Measurements from ENCODE around the gene KRT81.

KRT81 gene

DNA sequence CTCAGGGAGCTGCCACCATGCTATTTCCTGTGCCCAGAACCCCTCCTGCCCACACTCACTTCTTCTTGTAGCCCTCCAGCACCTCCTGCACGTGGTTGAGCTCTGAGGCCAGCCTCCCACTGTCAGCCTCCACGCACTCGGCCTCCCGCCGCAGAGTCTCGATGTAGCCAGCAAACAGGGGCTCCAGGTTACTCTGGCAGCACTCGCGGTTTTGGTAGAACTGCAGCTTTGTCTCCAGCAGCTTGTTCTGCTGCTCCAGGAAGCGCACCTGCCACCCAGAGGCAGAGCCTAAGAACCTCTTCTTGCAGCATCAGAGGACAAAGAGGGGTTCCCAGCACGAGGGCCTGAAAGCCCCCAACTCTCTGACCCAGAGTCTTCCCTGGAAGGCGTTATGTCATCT is 27.8 kb upstream of the KRT81 start:
- Histone ChIP-seq H4K20me1 (ENCODE audit: insufficient read depth, low read length) (no peaks in the 10 kb centered on the region), H3K4me1 (ENCODE audit: insufficient read depth, low read length, severe bottlenecking) (no peaks in the 10 kb centered on the region), H3K9me3 (ENCODE audit: low read length) (no peaks in the 10 kb centered on the region), H3F3A (ENCODE audit: insufficient read depth, low read length) (no peaks in the 10 kb centered on the region), H3K9ac (ENCODE audit: low read length) (no peak overlapping the region), H2AFZ (ENCODE audit: low read length) (no peak overlapping the region), H3K4me3 (ENCODE audit: low read depth, low read length, poor library complexity, severe bottlenecking) (no peak overlapping the region), H3K27ac (ENCODE audit: low read depth, low read length, poor library complexity, severe bottlenecking) (no peak overlapping the region), H3K9me2 (ENCODE audit: low read depth, low read length) (no peaks in the 10 kb centered on the region), H3K36me3 (ENCODE audit: insufficient read depth, low read length) (no peaks in the 10 kb centered on the region), H3K79me2 (ENCODE audit: insufficient read depth, low read length) (no peaks in the 10 kb centered on the region), H3K4me2 (ENCODE audit: low read length) (no peak overlapping the region), H3K27me3 (ENCODE audit: insufficient read depth, low read length) (peaks cover 15% of the 10 kb centered on the region; the same call in 1 of the 2 replicates)
- TF ChIP-seq, protein P1, sequence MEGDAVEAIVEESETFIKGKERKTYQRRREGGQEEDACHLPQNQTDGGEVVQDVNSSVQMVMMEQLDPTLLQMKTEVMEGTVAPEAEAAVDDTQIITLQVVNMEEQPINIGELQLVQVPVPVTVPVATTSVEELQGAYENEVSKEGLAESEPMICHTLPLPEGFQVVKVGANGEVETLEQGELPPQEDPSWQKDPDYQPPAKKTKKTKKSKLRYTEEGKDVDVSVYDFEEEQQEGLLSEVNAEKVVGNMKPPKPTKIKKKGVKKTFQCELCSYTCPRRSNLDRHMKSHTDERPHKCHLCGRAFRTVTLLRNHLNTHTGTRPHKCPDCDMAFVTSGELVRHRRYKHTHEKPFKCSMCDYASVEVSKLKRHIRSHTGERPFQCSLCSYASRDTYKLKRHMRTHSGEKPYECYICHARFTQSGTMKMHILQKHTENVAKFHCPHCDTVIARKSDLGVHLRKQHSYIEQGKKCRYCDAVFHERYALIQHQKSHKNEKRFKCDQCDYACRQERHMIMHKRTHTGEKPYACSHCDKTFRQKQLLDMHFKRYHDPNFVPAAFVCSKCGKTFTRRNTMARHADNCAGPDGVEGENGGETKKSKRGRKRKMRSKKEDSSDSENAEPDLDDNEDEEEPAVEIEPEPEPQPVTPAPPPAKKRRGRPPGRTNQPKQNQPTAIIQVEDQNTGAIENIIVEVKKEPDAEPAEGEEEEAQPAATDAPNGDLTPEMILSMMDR (IDR thresholded peaks at IDR 0.05; ENCODE audit: low read length): 0 out of 2 replicates have a peak, but pooled peaks have one; percentile 5
- TF ChIP-seq EZH2 (IDR thresholded peaks at IDR 0.05; ENCODE audit: borderline replicate concordance, low read length): no peak

DNA sequence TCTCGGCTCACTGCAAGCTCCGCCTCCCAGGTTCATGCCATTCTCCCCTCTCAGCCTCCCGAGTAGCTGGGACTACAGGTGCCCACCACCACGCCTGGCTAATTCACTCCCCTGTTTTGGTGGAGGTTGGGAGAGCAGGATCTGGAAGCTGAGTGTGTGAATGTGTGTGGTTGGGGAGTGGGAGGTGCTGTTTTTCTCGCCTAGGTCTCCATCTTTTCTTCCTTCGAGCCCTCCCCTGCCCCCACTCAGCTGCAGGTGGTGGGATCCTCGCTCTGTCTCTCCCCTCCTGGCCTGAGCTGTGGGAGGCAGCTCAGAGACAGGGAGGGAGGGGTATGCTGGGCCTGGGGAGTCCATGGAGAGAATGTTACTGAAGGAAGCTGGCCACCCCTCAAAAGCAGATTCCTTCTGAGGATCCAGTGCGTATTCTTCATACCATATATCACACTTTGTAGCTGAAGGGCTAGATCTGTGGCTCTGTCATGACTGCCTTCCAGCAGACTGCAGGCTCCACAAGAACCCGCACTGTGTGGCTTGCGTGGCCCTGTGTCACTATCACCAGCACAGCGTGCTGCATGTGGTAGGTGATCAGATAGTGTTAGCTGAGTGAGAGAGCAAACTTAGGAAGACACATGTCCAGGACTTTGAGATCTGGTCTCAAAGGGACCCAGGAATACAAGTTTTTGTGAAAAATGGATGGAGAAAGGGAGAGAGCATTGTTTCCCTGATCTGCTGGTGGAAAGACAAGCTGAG is 27.1 kb upstream of the KRT81 start:
- Histone ChIP-seq H3K27me3 (ENCODE audit: insufficient read depth, low read length) (peaks cover 15% of the 10 kb centered on the region; the same call in 1 of the 2 replicates), H3K9ac (ENCODE audit: low read length) (no peak overlapping the region), H3F3A (ENCODE audit: insufficient read depth, low read length) (no peaks in the 10 kb centered on the region), H3K79me2 (ENCODE audit: insufficient read depth, low read length) (no peaks in the 10 kb centered on the region), H3K4me3 (ENCODE audit: low read depth, low read length, poor library complexity, severe bottlenecking) (no peak overlapping the region), H4K20me1 (ENCODE audit: insufficient read depth, low read length) (no peaks in the 10 kb centered on the region), H3K36me3 (ENCODE audit: insufficient read depth, low read length) (no peaks in the 10 kb centered on the region), H3K4me1 (ENCODE audit: insufficient read depth, low read length, severe bottlenecking) (no peaks in the 10 kb centered on the region), H3K4me2 (ENCODE audit: low read length) (no peak overlapping the region), H3K9me3 (ENCODE audit: low read length) (no peaks in the 10 kb centered on the region), H2AFZ (ENCODE audit: low read length) (no peak overlapping the region), H3K9me2 (ENCODE audit: low read depth, low read length) (no peaks in the 10 kb centered on the region), H3K27ac (ENCODE audit: low read depth, low read length, poor library complexity, severe bottlenecking) (no peak overlapping the region)
- TF ChIP-seq, protein P1 (IDR thresholded peaks at IDR 0.05; ENCODE audit: low read length): no peak
- TF ChIP-seq EZH2 (IDR thresholded peaks at IDR 0.05; ENCODE audit: borderline replicate concordance, low read length): no peak

DNA sequence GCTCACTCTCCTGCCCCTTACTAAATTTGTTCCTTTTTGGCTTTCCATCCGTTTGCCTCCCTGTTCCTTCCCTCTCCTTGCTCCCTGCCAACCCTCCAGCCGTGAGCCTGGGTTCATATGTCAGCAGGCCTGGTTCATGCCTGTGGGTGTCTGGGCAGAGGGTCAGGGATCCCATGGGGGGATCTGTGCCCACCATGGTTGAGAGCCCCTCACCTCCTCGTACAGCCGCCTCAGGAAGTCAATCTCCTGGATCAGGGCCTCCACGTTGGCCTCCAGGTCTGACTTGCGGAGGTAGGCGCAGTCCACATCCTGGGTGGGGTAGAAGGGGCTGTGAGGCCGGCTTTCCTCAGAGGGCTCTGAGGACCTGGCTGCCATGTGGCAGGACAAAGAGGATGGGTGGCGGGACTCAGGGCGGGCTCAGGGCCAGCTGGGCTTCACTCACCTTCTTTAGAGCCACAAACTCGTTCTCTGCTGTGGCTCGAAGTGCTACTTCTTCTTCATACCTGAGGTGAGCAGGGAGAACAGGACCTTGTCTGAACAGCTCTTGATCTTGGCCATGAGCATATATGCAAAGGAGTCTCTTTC is 26.2 kb upstream of the KRT81 start:
- H3K27ac ChIP-seq (ENCODE audit: low read depth, low read length, poor library complexity, severe bottlenecking): no peak overlapping the region
- no peak overlapping the region for H3K4me2 ChIP-seq (ENCODE audit: low read length)
- H3K27me3 ChIP-seq (ENCODE audit: insufficient read depth, low read length): peaks cover 15% of the 10 kb centered on the region; the same call in 1 of the 2 replicates
- H3K36me3 ChIP-seq (ENCODE audit: insufficient read depth, low read length): no peaks in the 10 kb centered on the region
- H3K4me1 ChIP-seq (ENCODE audit: insufficient read depth, low read length, severe bottlenecking): no peaks in the 10 kb centered on the region
- no peaks in the 10 kb centered on the region for H3K79me2 ChIP-seq (ENCODE audit: insufficient read depth, low read length)
- no peaks in the 10 kb centered on the region for H3K9me3 ChIP-seq (ENCODE audit: low read length)
- no peak overlapping the region for H3K9ac ChIP-seq (ENCODE audit: low read length)
- TF ChIP-seq, protein P1 (IDR thresholded peaks at IDR 0.05; ENCODE audit: low read length): no peak
- no peak for TF ChIP-seq EZH2 (IDR thresholded peaks at IDR 0.05; ENCODE audit: borderline replicate concordance, low read length)
- no peak overlapping the region for H2AFZ ChIP-seq (ENCODE audit: low read length)
- H3K4me3 ChIP-seq (ENCODE audit: low read depth, low read length, poor library complexity, severe bottlenecking): no peak overlapping the region
- no peaks in the 10 kb centered on the region for H4K20me1 ChIP-seq (ENCODE audit: insufficient read depth, low read length)
- no peaks in the 10 kb centered on the region for H3K9me2 ChIP-seq (ENCODE audit: low read depth, low read length)
- no peaks in the 10 kb centered on the region for H3F3A ChIP-seq (ENCODE audit: insufficient read depth, low read length)

Data from OCI-LY1 (cell line).